Activated CD4-positive, alpha-beta T cell treated with anti-CD3 and anti-CD28 coated beads, Interleukin-2, amount 50 U/mL, for 1 hour (primary cell): Measurements from ENCODE around the gene TIGD1.
"Not testable (repeated sequence)": the region's sequence is repeated elsewhere in the genome, so short reads cannot be mapped to it uniquely, and the experiment has no call there.

Source experiments
- DNase-seq: peaks from one replicate; pipeline ENCODE4 v3.0.0-alpha.2; 2020

The TIGD1 gene

DNA sequence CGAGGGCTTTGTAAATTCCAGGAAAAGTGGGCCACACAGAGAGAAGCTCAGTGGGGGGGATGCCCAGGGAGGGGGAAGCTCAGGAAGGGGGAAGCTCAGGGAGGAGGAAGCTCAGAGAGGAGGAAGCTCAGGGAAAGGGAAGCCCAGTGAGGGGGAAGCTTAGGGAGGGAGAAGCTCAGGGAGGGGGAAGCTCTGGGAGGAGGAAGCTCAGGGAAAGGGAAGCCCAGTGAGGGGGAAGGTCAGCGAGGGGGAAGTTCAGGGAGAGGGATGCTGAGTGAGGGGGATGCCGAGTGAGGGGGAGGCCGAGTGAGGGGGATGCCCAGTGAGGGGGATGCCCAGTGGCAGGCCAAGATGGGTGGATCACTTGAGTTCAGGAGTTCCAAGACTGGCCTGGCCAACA is 11.7 kb downstream of the TIGD1 start:
- DNase-seq: no peak

DNA sequence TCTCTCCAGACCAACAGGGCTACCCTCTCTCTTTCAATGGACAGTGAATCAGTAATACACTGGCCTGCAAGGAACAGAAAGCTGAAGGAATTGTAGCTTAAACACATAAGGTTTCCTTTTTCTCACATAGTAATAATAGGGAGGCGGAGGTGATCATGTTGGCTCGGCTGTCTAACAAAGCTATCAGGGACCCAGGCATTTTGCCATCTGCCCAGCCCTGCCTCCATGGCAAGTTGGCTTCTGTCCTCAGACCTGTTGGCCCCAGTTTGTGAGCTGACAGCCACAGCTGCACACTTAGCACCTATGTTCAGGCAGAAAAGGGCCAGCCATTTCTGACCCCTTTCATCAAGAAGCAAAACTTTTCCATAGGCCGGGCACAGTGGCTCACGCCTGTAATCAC is 12.9 kb downstream of the TIGD1 start:
- DNase-seq: no peak

DNA sequence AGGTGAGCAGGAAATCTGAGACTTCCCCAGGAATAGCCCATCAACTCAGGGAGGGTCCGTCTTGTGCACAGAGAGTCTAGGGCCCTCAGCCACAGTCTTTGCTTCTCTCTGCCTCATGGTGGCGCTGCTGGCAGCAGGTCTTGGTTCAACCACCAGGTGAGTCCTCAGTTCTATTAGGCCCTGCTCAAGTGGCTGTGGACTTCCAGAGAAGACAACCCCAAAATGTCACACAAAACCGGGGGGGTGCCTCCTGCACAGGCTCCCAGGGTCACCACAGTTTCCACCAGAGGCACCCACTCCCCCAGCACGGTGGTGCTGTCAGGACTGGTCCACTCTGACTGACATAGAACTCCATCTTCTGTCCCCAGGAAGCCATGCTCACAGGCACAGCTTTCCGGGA is 13.3 kb downstream of the TIGD1 start:
- DNase-seq: no peak

DNA sequence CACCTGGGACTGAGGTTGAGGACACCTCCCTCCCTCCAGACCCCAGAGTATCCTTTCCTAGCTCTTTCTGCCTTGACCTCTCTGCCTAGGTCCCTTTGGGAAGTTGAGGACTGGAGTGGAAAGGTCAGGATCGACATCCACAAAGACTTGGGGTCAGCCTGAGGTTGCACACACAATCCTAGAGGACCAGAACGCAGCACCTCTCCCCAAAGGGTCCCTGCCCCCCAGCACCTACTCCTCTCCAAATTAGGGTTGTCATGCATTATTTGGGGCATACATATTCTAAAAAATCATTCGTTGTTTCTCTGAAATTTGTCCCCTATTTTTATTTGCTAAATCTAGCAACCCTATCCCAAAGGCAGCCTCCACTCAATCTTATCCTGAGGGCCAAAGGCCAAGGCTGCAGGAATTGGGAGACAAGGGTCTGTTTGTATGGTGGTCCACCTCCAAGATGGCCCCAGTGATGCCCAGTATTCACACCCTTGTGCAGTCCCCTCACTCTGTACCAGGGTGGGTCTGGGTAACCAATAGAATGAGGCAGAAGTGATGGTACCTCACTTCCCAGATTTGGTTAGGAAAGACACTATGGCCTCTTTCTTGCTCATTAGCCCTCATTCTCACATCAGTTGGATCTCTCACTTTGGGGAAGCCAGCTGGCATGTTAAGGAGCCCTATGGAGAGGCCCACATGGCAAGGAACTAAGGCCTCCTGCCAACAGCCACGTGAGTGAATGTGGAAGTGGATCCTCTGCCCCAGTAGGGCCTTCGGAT is 14.4 kb downstream of the TIGD1 start:
- no peak for DNase-seq

GRCh38 chr2:232534940-232535651 is 15.3 kb downstream of the TIGD1 start:
- no peak for DNase-seq

DNA sequence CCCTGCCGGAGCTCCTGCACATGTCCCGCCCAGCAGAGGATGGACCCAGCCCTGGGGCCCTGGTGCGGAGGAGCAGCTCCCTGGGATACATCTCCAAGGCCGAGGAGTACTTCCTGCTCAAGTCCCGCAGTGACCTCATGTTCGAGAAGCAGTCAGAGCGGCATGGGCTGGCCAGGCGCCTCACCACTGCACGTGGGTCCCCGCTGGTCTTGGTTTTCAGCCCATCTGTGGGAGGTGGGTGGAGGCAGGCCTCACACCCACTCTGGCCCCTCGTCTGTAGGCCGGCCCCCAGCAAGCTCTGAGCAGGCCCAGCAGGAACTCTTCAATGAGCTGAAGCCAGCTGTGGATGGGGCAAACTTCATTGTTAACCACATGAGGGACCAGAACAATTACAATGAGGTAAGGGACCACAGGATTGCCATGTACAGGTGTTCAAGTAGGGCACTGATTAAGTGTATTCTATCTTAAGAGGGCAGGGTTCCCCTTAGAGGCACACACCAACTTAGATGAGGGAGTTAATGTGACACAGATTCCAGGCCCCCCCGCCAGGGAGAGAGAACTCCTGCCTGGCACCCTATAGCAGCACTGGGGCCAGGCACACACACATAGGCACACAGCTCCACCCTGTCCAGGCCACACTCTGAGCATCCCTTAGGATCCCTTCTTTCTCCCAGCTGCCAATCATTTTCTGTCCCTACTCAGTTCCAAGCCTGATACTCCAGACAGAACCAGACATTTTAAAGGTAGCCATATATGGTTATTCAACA is 16.2 kb downstream of the TIGD1 start:
- no peak for DNase-seq

DNA sequence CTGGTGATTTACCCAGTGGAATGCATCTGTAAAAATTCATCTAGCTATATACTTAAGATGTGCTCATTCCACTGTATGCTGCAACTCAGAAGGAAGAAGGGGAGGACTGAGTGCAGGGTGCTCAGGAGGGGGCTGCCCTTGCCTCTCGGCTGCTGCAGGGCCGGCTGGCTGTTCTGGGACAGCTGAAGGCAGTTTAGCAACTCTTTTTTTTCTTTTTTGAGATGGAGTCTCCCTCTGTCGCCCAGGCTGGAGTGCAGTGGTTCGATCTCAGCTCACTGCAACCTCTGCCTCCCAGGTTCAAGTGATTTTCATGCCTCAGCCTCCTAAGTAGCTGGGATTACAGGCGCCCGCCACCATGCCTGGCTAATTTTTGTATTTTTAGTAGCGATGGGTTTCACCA is 17.5 kb downstream of the TIGD1 start:
- not testable (repeated sequence) for DNase-seq

DNA sequence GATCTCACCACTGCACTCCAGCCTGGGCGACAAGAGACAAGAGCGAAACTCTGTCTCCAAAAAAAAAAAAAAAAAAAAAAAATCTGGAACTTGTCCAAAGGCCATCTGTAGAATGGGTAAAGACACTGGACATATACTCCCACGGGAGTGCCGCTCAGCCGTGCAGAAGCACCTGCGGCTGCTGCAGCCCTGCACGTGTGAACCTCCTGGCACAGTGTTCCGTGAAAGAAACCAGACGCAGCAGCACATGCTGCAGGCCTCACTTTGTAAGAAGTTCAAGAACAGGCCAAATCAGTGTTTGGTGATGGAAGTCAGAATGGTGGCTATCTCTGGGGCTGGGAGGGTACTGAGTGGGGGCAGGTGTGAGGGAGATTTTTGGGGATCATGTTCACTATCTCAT is 17.9 kb downstream of the TIGD1 start:
- DNase-seq: no peak

- no peak for DNase-seq
Measured at GRCh38 chr2:232530626-232531260, 19.6 kb downstream of the TIGD1 start.

DNA sequence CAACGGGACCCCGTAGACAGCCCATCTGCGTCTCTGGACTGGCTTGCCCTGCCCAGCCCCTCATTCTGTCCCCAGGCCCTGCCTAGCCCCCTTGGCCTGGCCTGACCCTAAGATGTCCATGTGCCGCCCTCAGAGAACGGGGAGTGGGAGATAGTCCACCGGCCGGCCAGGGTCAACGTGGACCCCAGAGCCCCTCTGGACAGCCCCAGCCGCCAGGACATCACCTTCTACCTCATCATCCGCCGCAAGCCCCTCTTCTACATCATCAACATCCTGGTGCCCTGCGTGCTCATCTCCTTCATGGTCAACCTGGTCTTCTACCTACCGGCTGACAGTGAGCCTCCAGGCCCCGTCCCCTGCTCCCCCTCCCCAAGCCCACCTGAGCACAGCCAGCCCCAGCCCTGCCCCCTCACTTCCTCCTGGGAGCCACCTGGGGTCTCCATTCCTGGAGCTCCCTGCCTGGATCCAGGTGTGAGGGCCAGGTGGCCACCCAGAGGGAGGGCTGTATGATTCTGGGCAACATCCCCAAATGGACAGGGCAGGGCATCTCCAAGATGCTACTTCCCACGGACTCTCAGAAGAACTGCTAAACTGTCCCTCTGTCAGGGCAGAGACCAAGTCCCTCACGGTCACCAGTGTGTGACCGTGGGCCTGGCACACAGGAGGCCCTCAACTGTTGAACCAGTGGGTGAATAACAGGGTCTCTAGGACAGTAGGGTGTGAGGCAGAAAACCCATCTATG is 20.4 kb downstream of the TIGD1 start:
- DNase-seq: no peak

- no peak for DNase-seq
Measured at GRCh38 chr2:232528746-232529460, 21.5 kb downstream of the TIGD1 start.

DNA sequence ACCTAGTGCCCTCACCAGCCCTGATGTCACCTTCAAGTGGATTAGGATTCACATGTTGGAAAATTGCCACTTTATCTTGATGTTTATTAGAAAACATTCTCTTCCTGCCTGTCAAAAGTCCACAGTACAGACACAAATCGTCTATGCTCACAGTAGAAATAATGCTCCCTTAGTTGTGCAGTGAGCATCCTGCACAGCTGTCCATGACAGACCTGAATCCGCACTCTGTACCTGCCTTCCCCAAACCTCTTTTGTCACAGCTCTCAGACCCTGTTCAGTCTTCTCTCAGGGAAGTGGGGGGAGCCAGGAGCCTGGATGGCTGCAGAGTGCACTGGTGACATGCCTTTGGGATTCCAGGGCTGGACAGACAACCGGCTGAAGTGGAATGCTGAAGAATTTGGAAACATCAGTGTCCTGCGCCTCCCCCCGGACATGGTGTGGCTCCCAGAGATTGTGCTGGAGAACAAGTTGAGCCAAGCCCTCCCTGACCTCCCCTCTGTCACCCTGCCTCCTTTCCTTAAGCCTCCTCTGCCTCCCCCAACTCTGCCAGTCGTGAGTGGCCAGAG is 22.4 kb downstream of the TIGD1 start:
- no peak for DNase-seq

GRCh38 chr2:232526372-232526941 is 23.9 kb downstream of the TIGD1 start:
- DNase-seq: no peak

GRCh38 chr2:232525791-232526371 is 24.5 kb downstream of the TIGD1 start, which contains the start of gene CHRND:
CHRND (plus strand) TSS chr2:232526160; CDS start chr2:232526216, 56 bp downstream.
- no peak for DNase-seq

- DNase-seq: no peak
Measured at GRCh38 chr2:232525199-232525598, 25.2 kb downstream of the TIGD1 start.

- no peak for DNase-seq
Measured at GRCh38 chr2:232524771-232525170, 25.6 kb downstream of the TIGD1 start.

- DNase-seq: no peak
Measured at GRCh38 chr2:232523682-232524597, 26.4 kb downstream of the TIGD1 start.

- DNase-seq: no peak
Measured at GRCh38 chr2:232523402-232523681, 27.0 kb downstream of the TIGD1 start.

GRCh38 chr2:232522623-232523401 is 27.5 kb downstream of the TIGD1 start:
- no peak for DNase-seq
